HUES48 (cell line): ENCODE data around the gene BAIAP2L2.

Source experiments
- H3K27ac ChIP-seq: one replicate; pipeline ENCODE4 v1.7.0; 2013; ENCODE audit warnings: low read depth, low read length, inconsistent platforms
- H3K27me3 ChIP-seq: 2 replicates; pipeline ENCODE4 v1.6.1; 2013; ENCODE audit warnings: mild to moderate bottlenecking, low read length; ENCODE audit not compliant: control insufficient read depth, insufficient read depth
- H3K36me3 ChIP-seq: 2 replicates; pipeline ENCODE4 v1.6.1; 2013; ENCODE audit warnings: low read length; ENCODE audit not compliant: control insufficient read depth, insufficient read depth
- H3K4me1 ChIP-seq: 2 replicates; pipeline ENCODE4 v1.6.1; 2013; ENCODE audit warnings: mild to moderate bottlenecking, low read length; ENCODE audit not compliant: control insufficient read depth, insufficient read depth
- H3K4me3 ChIP-seq: 2 replicates; pipeline ENCODE4 v1.5.1; 2013; ENCODE audit warnings: mild to moderate bottlenecking, low read depth, low read length
- H3K9ac ChIP-seq: 2 replicates; pipeline ENCODE4 v1.6.1; 2013; ENCODE audit warnings: mild to moderate bottlenecking, low read depth, low read length, moderate library complexity
- H3K9me3 ChIP-seq: 2 replicates; pipeline ENCODE4 v1.6.1; 2013; ENCODE audit warnings: low read length; ENCODE audit not compliant: control insufficient read depth, insufficient read depth

BAIAP2L2 gene

DNA sequence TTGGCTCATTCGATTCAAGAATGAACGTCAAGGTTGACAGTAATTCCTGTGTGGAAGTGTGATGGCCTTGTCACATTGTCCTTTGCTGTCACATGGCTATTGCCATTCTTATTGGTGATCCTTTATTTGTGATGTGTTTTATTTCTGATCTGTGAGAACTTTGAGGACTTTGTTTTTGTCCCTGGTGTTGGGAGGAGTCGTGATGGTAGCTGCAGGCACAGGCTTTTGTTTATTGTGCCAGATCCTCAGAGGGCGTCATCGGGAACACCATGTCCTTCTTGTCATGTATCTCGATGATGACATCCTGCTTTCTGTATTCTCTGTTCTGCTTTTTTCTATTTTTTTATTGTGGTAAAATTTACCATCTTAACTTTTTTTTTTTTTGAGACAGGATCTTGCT lies 47.7 kb downstream of the BAIAP2L2 start:
- H3K27me3 ChIP-seq, result no peaks in the 10 kb centered on the region
- H3K4me1 ChIP-seq, result 0 out of 2 replicates have a peak, but pooled peaks cover under 1% of the 10 kb centered on the region
- H3K27ac ChIP-seq, result no peak overlapping the region
- no peaks in the 10 kb centered on the region for H3K9me3 ChIP-seq
- peaks cover 59% of the 10 kb centered on the region for H3K36me3 ChIP-seq
- H3K9ac ChIP-seq, result no peak overlapping the region
- no peak overlapping the region for H3K4me3 ChIP-seq

DNA sequence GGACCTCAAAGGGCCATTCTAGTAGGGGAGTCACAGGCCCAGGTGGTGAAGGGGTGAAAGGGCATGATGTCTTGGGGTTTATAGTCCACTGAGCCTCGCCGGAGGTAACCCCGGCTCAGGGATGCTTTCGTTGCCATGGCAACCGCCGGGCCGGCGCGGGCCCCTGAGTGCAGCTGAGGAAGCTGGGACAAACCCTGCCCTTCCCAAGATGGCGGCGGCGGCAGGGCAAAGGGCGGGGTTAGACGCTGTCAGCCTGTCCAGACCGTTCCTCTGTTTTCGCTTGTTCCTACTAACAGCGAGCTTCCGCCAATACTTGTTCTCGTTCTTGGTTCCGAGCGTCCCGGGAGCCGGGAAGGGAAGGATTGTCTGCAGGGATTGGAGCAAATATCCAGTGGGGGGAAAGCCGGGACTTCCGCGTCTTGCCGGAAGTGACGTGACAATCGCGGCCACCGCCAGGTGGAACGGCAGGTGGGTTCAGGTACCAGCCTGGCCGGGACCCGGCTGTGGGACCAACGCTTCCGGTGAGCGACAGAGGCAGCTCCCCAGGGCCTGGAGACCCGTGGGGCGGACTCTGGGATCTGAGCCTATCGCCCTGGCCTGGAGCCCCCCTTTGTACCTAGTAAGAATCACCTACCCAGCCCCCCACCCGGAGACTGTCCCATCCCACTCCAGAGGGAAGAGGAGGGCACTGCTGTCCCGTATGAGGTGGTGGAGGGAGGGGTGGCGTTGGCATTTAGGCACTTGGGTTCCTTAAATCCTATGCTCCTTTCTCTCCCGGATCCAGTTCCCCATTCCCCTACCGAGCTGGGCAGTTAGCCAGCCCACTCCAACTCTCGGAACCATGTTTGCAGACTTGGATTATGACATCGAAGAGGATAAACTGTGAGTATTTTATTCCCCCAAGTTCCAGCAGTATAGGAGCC lies 53.3 kb downstream of the BAIAP2L2 start, which contains the start of gene PICK1:
Gene PICK1, plus strand, starts transcription at position 436 of the 923 bp plus-strand sequence. Its CDS starts 406 bp downstream, at position 842.
- peak within 1 kb of the TSS; percentile 89 for H3K9ac ChIP-seq
- H3K27me3 ChIP-seq, result no peaks in the 10 kb centered on the region
- peaks cover 6% of the 10 kb centered on the region; the same call in 1 of the 2 replicates for H3K4me1 ChIP-seq
- H3K4me3 ChIP-seq, result peak within 1 kb of the TSS; percentile 87
- H3K9me3 ChIP-seq, result no peaks in the 10 kb centered on the region
- peaks cover 22% of the 10 kb centered on the region for H3K36me3 ChIP-seq
- peak within 1 kb of the TSS; percentile 97 for H3K27ac ChIP-seq

DNA sequence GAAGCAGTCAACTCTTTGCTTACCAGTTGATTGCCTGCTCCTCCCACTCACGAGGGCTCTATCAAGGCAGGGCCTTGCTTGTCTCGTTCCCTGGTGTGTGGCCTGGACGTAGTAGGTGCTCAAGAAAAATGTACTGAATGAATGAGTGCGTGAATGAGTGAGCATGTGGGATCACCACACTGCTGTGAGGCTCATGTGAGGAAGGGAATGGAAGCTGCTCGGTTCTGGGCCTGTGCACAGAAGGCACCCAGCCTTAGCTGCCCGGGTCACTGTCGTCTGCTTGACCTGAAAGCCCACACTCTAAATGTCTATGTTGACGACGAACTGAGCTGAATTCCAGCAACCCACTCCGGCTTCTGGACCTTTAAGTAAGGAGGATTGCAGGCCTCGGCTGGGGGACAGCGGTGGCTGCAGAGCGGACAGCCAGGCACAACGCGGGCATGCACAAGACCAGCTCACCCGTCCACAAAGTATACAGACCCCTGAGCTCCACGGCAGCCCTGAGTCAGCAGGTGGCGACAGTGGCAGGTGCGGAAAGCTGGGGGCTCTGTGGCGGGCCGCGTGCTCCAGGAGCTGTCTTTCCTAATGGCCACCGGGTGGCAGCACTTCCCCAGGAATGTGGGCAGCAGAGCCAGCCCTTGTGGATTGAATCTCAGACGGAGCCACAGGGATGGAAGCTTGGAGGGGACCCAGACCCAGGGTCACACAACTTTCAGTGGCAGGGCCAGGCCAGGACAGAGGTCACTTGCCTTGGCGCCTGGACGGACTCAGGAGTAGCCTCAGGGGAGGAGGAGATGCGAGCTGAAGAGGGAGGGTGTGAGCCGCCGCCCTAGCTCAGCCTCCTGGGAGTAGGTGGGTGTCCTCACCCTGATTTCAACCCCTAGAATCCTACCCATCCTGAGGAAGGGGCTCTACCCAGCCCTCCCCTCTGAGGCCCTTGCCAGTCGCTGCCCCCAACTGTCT lies 58.3 kb downstream of the BAIAP2L2 start:
- Histone ChIP-seq H3K9ac (no peak overlapping the region; the same call in 1 of the 2 replicates), H3K4me3 (no peak overlapping the region), H3K27ac (no peak overlapping the region), H3K9me3 (no peaks in the 10 kb centered on the region), H3K4me1 (peaks cover 4% of the 10 kb centered on the region; the same call in 1 of the 2 replicates), H3K36me3 (no peaks in the 10 kb centered on the region), H3K27me3 (no peaks in the 10 kb centered on the region)

GRCh38 chr22:38051261-38051660 lies 59.2 kb downstream of the BAIAP2L2 start:
- no peak overlapping the region for H3K27ac ChIP-seq
- H3K9me3 ChIP-seq, result no peaks in the 10 kb centered on the region
- H3K4me3 ChIP-seq, result no peak overlapping the region
- H3K27me3 ChIP-seq, result no peaks in the 10 kb centered on the region
- H3K4me1 ChIP-seq, result peaks cover 4% of the 10 kb centered on the region; the same call in 1 of the 2 replicates
- no peak overlapping the region for H3K9ac ChIP-seq
- H3K36me3 ChIP-seq, result no peaks in the 10 kb centered on the region

DNA sequence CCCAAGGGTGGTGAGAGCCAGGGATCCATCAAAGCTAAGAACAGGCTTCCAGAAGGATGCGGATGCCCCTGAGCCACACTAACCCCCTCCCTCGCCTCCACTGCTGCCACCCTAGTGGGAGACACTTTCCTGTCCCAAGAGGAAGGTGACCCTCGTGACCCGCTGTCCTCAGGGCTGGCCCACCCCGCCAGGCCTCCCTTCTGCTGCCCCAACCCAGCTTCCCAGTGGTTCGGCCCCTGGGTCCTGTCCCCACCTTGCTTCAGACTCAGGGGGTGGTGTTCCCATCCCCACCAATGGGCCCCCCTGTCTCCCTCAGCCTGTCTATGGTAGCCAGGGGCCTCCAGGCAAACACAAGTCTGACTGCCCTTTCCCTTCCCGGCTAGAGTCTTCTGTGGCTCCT lies 59.8 kb downstream of the BAIAP2L2 start:
- H3K9me3 ChIP-seq, result no peaks in the 10 kb centered on the region
- H3K27me3 ChIP-seq, result no peaks in the 10 kb centered on the region
- no peak overlapping the region for H3K9ac ChIP-seq
- no peaks in the 10 kb centered on the region for H3K36me3 ChIP-seq
- peaks cover 4% of the 10 kb centered on the region; the same call in 1 of the 2 replicates for H3K4me1 ChIP-seq
- no peak overlapping the region for H3K4me3 ChIP-seq
- no peak overlapping the region for H3K27ac ChIP-seq

GRCh38 chr22:38049812-38050619 lies 60.5 kb downstream of the BAIAP2L2 start:
- no peaks in the 10 kb centered on the region for H3K27me3 ChIP-seq

DNA sequence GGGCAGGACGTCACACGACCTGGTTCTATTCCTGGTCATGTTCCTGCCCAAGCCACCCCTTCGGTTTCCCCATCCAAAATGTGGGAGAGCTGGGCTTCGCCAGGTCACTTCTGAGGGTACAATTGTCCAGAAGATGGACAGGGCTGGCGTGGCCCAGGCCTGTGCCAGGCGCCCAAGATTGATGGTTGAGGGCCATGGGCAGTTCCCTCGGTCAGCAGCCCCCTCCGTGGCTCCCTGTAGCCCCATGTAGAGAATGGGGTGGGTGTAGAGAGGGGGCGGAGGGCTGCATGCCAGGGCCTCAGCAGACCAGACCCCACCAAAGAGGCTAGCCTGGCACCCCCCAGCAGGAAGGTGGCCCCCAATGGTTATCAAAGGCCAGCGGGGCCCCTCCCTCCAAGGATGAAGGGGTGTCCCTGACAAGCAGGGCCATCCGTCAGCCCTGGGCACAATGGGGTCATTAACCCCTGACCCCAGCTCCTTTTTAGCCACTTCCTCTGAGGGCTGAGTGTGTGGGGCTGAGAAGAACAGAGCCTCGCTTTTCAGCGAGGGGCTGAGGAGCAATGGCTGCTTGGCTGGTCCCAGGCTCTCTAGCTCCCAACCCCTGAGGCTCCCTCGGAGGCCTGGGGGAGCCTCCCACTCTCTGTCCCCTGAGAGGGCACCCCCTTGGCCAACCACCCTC lies 64.3 kb downstream of the BAIAP2L2 start:
- Histone ChIP-seq H3K9me3 (no peaks in the 10 kb centered on the region), H3K4me3 (no peak overlapping the region), H3K27me3 (no peaks in the 10 kb centered on the region), H3K9ac (no peak overlapping the region), H3K27ac (no peak overlapping the region), H3K4me1 (no peaks in the 10 kb centered on the region), H3K36me3 (no peaks in the 10 kb centered on the region)

More at GRCh38 chr22:38049812-38050619, 60.5 kb downstream of the BAIAP2L2 start:
- Histone ChIP-seq H3K9me3 (no peaks in the 10 kb centered on the region), H3K4me3 (no peak overlapping the region), H3K36me3 (no peaks in the 10 kb centered on the region), H3K9ac (no peak overlapping the region), H3K27ac (no peak overlapping the region), H3K4me1 (peaks cover 4% of the 10 kb centered on the region; the same call in 1 of the 2 replicates)

GRCh38 chr22:38043151-38044039 lies 67.1 kb downstream of the BAIAP2L2 start:
- Histone ChIP-seq H3K9me3 (no peaks in the 10 kb centered on the region), H3K36me3 (no peaks in the 10 kb centered on the region), H3K27ac (no peak overlapping the region), H3K4me1 (no peaks in the 10 kb centered on the region), H3K27me3 (no peaks in the 10 kb centered on the region; the same call in 1 of the 2 replicates), H3K4me3 (no peak overlapping the region), H3K9ac (no peak overlapping the region)

GRCh38 chr22:38042488-38042790 lies 68.0 kb downstream of the BAIAP2L2 start:
- Histone ChIP-seq H3K27ac (no peak overlapping the region), H3K4me3 (no peak overlapping the region), H3K27me3 (no peaks in the 10 kb centered on the region; the same call in 1 of the 2 replicates), H3K9ac (no peak overlapping the region), H3K4me1 (no peaks in the 10 kb centered on the region), H3K36me3 (no peaks in the 10 kb centered on the region), H3K9me3 (no peaks in the 10 kb centered on the region)
